Measurements from ENCODE around the gene AVP.
A peak's percentile ranks its signal among the peaks of the same experiment; 100 is the strongest.
"Not testable (repeated sequence)": the region's sequence is repeated elsewhere in the genome, so short reads cannot be mapped to it uniquely, and the experiment has no call there.

AVP gene

DNA sequence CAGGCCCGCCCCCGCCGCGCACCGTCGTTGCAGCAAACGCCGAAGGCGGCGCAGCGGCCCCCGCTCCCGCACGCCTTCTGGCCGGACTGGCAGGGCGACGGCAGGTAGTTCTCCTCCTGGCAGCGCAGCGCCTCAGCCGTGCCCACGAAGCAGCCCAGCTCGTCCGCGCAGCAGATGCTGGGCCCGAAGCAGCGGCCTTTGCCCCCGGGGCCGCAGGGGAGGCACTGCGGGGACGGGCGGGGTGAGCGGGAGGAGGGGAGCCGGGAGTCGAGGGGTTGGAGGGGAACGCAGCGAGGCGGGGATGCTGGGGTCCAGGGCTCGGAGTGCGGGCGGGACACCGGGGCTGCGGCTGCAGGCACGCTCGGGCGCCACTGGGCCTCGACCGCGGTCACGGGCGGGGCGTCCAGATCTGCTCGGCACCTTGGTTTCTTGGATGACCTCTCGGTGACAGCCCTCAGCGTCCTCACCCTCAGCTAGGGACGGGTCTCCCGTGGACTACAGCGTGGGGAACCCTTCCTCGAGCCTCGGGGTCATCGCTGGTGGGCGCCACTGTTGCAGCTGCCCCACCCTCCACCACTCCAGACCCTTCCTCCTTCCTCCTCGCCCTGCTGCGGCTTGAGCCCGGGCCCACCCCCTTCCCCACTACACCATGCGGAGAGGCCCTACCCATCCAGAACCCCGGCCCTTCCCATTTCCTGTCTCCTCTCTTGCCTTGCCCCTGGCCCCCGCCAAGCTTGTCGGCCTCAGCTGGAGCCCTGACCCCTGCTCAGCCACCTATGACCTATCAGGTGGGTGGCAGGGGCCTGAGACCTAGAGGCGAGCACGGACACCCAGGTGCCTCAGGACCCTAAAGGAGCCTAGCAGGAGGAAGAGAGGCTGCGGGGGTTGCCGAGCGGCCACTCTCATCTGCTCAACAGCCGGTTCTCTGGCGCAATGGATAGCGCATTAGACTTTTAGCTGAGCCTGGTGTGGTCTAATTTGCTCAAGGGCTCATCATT is 1.3 kb downstream of the AVP start:
- DNase-seq, result peak in 1 of 2 experiments; percentile 35

- peak in 1 of 2 experiments; percentile 43 for DNase-seq
Observed at GRCh38 chr20:3082306-3082951, 2.1 kb downstream of the AVP start.

GRCh38 chr20:3081641-3082040 is 2.9 kb downstream of the AVP start:
- no peak for DNase-seq

- no peak for DNase-seq
Observed at GRCh38 chr20:3080939-3081388, 3.6 kb downstream of the AVP start.

DNA sequence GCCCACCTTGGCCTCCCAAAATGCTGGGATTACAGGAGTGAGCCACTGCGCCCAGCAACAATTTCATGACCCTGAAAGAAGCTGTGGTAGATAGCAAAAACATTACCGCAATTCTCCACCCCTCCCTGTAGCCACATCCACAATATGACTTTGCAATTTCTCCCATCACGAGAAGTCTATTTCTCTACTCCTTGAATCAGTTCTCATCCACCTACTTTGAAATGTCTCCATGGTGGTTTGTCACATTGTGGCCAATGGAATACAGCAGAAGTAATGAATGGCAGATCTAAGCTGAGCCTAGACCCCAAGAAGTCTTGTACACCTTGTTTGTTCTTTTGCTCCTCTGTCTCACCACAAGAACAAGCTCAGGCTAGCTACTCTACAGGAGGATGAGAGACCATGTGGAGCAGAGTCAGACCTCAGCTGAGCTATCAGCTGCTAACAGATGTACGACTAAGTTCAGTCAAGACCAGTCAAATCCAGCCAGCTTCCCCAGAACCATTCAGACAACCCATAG is 6.8 kb downstream of the AVP start:
- DNase-seq, result no peak

DNA sequence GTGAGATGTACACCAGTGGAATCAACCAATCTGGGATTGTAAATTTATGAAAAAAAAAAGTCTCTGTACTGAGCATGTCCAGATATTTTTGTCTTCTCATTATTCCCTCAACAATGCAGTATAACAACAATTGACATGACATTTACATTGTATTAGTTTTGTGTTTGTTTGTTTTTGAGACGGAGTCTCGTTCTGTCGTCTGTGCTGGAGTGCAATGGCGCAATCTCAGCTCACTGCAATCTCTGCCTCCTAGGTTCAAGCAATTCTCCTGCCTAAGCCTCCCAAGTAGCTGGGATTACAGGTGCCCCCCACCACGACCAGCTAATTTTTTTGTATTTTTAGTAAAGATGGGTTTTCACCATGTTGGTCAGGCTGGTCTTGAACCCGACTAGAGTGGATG is 9.2 kb downstream of the AVP start:
- not testable (repeated sequence) for DNase-seq

- no peak for DNase-seq
Observed at GRCh38 chr20:3074812-3075211, 9.7 kb downstream of the AVP start.

DNA sequence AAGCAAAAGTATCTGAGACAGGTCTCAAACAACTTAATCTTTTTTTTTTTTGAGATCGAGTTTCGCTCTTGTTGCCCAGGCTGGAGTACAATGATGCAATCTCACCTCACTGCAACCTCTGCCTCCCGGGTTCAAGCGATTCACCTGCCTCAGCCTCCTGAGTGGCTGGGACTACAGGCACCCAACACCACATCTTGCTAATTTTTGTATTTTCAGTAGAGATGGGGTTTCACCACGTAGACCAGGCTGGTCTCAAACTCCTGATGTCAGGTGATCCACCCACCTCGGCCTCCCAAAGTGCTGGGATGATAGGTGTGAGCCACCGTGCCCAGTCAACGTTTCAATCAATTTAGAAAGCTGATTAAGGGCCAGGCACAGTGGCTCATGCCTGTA is 11.3 kb downstream of the AVP start:
- DNase-seq, result not testable (repeated sequence)

DNA sequence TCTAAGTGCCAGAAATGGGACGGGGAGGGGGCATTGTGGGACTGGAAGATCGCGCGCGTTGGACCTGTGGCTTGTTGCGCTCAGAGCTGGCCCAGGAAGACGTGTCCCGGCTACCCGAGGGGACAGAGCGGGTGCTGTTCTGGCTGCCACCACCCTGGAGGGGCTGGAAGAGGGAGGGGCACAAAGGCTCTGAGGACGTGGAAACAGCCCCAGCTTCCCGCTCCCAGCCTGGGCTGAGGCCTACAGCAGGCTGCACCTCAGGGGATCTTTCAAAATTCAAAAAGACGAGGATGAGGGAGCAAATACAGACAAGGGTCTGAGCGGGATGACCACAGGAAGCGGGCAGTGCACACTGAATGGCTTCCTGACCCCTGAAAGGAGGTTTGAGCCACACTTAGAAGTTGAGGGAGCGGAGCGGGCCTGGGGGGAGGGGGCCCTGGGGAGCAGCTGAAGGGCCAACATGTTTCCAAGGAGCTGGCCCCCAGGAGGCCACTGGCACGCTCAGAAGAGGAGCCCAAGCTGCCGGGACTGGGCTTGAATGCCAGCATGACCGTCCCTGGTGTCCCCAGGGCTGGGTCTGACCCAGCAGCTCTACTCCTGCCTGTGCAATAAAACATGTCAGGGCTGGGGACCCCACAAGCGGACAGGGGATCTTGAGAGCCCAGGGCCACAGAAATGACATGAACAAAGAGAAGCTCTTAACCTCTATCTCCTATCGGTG is 11.8 kb downstream of the AVP start:
- DNase-seq, result no peak

DNA sequence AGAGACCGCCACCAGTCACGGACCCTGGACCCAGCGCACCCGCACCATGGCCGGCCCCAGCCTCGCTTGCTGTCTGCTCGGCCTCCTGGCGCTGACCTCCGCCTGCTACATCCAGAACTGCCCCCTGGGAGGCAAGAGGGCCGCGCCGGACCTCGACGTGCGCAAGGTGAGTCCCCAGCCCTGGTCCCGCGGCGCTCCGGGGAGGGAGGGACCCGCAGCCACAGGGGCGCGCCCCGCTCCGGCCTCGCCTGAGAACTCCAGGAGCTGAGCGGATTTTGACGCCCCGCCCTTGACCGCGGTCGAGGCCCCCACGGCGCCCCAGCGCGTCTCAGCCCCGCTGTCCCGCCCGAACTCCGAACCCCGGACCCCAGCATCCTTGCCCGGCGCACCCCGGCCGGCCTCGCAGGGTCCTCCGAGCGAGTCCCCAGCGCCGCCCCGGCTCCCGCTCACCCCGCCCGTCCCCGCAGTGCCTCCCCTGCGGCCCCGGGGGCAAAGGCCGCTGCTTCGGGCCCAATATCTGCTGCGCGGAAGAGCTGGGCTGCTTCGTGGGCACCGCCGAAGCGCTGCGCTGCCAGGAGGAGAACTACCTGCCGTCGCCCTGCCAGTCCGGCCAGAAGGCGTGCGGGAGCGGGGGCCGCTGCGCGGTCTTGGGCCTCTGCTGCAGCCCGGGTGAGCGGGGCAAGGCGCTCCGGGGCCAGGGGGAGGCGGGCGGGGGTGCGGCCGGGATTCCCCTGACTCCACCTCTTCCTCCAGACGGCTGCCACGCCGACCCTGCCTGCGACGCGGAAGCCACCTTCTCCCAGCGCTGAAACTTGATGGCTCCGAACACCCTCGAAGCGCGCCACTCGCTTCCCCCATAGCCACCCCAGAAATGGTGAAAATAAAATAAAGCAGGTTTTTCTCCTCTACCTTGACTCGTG is 12.7 kb downstream of the AVP start, which contains the start of gene OXT:
Gene OXT, plus strand, starts transcription at position 11 of the 920 bp plus-strand sequence. Its CDS starts 36 bp downstream, at position 47.
- peak in 1 of 2 experiments; percentile 36 for DNase-seq

GRCh38 chr20:3071266-3071609 is 13.3 kb downstream of the AVP start:
- DNase-seq, result no peak

DNA sequence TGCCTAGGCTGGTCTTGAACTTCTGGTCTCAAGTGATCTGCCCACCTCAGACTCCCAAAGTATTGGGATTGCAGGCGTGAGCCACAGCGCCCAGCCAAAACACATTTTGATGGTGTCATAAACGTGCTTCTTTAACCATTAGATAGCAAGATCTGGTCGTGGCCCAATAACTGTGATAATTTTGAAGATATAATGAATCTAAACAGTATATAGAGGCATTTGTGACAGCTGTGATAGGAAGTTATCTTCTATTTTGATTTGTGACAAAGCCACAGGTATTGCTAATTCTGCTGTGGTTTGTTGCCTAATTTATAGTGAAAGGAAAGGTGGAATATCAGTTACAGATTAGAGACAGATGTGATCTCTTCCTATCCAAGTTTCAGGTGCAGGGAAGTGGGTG is 13.8 kb downstream of the AVP start:
- no peak for DNase-seq

- DNase-seq, result peak in 1 of 2 experiments; percentile 58
Observed at GRCh38 chr20:3068986-3069900, 15.3 kb downstream of the AVP start.

DNA sequence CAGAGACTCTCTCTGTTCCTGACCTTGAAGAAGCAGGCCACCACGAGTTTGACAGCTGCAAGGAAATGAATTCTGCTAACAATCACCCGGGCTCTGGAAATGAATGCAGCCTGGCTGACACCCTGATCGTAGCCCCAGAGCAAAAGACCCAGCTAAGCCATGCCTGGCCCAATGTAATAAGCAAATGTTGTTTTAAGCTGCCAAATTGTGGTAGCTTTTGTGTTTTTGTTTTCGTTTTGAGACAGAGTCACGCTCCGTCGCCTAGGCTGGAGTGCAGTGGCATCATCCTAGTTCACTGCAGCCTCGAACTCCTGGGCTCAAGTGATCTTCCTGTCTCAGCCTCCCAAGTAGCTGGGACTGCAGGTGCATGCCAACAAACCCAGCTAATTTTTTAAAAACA is 16.4 kb downstream of the AVP start:
- no peak for DNase-seq

GRCh38 chr20:3067139-3068014 is 17.1 kb downstream of the AVP start:
- no peak for DNase-seq

GRCh38 chr20:3064119-3064518 is 20.4 kb downstream of the AVP start:
- DNase-seq, result not testable (repeated sequence)

GRCh38 chr20:3059489-3059888 is 25.0 kb downstream of the AVP start:
- DNase-seq, result no peak

DNA sequence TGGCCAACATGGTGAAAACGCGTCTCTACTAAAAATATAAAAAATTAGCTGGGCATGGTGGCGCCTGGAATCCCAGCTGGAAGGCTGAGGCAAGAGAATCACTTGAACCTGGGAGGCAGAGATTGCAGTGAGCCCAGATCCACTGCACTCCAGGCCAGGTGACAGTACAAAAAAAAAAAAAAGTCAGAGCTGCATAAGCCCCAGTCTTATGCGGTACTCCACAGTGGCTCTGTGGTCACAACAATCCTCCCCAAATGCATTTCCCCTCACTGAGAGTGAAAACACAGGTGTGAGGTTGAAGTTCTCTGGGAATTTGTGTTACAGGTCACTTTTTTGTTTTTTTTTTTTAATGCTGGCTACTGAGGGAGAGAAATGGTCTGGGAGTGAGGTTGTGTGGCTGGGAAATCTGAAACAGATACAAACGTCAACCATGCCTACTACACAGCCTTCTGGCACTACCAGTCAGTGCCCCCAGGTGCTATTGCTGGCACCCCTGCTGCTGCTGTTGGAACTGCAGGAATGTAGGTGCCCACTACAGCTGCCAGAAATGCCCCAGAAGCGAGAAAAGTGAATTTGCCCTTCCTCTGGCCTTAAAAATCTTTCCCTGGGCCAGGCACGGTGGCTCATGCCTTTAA is 33.0 kb downstream of the AVP start:
- no peak for DNase-seq
